ENCODE results near the gene ZNF511.

Gene ZNF511

GRCh38 chr10:133293810-133294119 lies 14.9 kb upstream of the ZNF511 start:
- FAIRE-seq: no peak

- FAIRE-seq: no peak
These were observed 14.5 kb upstream of the ZNF511 start for GRCh38 chr10:133294189-133294588.

- no peak for FAIRE-seq
These were observed 13.0 kb upstream of the ZNF511 start for GRCh38 chr10:133295426-133296320.

GRCh38 chr10:133297504-133297903 lies 11.2 kb upstream of the ZNF511 start:
- no peak for FAIRE-seq

GRCh38 chr10:133298466-133298865 lies 10.2 kb upstream of the ZNF511 start:
- FAIRE-seq: no peak

- no peak for FAIRE-seq
These were observed 9.5 kb upstream of the ZNF511 start for GRCh38 chr10:133299224-133299623.

- FAIRE-seq: no peak
These were observed 9.0 kb upstream of the ZNF511 start for GRCh38 chr10:133299738-133300137.

- FAIRE-seq: no peak
These were observed 6.5 kb upstream of the ZNF511 start for GRCh38 chr10:133302230-133302629.

GRCh38 chr10:133303206-133303605 lies 5.5 kb upstream of the ZNF511 start:
- no peak for FAIRE-seq

- FAIRE-seq: no peak
These were observed 2.6 kb upstream of the ZNF511 start for GRCh38 chr10:133306097-133306476.

- no peak for FAIRE-seq
These were observed 1.8 kb upstream of the ZNF511 start for GRCh38 chr10:133306941-133307379.

GRCh38 chr10:133307776-133308420 lies 816 bp upstream of the ZNF511 start:
- FAIRE-seq: peak; percentile 90

GRCh38 chr10:133309100-133309719 lies 496 bp downstream of the ZNF511 start:
- no peak for FAIRE-seq

- FAIRE-seq: no peak
These were observed 1.1 kb downstream of the ZNF511 start for GRCh38 chr10:133309720-133310398.

GRCh38 chr10:133310399-133310755 lies 1.7 kb downstream of the ZNF511 start:
- FAIRE-seq: no peak

GRCh38 chr10:133310789-133311188 lies 2.1 kb downstream of the ZNF511 start:
- no peak for FAIRE-seq

GRCh38 chr10:133311570-133311969 lies 2.9 kb downstream of the ZNF511 start:
- no peak for FAIRE-seq

GRCh38 chr10:133312016-133312768 lies 3.5 kb downstream of the ZNF511 start:
- no peak for FAIRE-seq

GRCh38 chr10:133312769-133313145 lies 4.0 kb downstream of the ZNF511 start:
- no peak for FAIRE-seq

GRCh38 chr10:133313192-133313591 lies 4.5 kb downstream of the ZNF511 start:
- no peak for FAIRE-seq

- FAIRE-seq: no peak
These were observed 6.2 kb downstream of the ZNF511 start for GRCh38 chr10:133314911-133315310.

GRCh38 chr10:133315847-133316246 lies 7.1 kb downstream of the ZNF511 start:
- FAIRE-seq: no peak

GRCh38 chr10:133316266-133316665 lies 7.6 kb downstream of the ZNF511 start:
- FAIRE-seq: no peak

All from islet of Langerhans (tissue), 1 donor.